Activated gamma-delta T cell treated with Interleukin-2 at 50 U/mL for 16 hours (primary cell): ENCODE results near the gene OR4D9.

Experiments
- DNase-seq: peaks from one replicate; pipeline ENCODE4 v3.0.0-alpha.2; 2020

Gene OR4D9

GRCh38 chr11:59550842-59551658 is 39.7 kb downstream of the OR4D9 start:
- DNase-seq = peak; percentile 65

DNA sequence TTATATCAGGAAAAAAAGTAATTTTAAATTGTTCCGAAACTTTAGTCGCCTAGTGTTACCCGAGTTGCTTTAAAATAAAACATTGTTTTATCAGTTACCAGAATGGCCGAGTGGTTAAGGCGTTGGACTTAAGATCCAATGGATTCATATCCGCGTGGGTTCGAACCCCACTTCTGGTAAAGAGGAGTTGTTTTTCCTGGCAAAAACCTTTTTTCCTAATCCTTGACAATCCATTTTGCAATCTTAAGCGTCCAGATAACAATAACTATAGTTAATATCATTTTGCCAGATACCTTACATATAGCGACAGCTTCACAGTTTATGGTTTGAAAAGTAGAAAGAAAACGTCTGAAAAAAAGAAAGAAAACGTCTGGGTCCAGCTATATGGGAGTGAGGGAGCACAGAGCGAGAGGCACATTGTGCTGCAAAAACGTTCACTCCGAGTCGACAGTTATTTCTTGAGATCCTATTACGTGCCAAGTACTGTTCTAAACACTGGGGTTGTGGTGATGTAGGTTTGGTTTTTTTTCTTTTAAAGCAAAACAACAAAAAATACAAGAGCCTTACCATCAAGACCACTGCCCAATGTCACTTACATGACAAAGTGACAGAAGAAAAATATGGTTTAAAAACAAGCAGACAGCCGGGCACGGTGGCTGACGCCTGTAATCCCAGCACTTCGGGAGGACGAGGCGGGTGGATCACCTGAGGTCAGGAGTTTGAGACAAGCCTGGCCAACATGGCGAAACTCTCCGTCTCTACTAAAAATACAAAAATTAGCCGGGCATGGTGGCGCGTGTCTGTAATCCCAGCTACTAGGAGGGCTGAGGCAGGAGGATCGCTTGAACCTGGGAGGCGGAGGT is 40.6 kb downstream of the OR4D9 start:
- DNase-seq = no peak

DNA sequence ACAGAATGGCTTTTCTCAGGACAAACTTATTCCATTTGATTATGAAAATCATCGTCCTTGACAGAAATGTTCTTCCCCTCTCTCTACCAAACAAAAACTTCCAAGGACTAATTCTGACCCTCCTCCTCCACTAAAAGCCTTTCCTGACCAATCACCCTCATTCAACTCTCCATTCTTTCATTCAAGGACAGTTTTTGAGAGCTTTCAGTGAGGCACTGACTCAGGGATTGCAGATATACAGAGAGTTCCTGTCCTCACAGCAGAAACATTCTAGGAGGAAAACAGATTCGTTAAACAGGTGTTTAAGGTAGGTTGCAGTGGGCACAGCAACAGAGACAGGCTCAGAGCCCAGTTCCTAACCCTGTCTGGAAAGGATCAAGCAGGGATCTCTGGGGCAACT is 41.5 kb downstream of the OR4D9 start:
- DNase-seq = no peak

DNA sequence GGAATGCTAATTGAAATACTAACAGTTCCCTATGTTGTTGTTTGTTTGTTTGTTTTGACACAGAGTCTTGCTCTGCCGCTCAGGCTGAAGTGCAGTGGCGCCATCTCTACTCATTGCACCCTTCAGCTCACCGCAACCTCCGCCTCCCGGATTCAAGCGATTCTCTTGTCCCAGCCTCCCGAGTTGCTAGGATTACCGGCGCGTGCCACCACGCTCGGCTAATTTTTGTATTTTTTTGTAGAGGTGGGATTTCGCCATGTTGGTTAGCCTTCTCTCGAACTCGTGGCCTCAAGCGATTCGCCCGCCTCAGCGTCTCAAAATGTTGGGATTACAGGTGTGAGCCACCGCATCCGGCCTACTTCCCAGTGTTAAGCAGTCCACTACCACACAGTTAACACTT is 42.0 kb downstream of the OR4D9 start:
- no peak for DNase-seq

- no peak for DNase-seq
These were observed 44.3 kb downstream of the OR4D9 start for GRCh38 chr11:59555601-59556114.

DNA sequence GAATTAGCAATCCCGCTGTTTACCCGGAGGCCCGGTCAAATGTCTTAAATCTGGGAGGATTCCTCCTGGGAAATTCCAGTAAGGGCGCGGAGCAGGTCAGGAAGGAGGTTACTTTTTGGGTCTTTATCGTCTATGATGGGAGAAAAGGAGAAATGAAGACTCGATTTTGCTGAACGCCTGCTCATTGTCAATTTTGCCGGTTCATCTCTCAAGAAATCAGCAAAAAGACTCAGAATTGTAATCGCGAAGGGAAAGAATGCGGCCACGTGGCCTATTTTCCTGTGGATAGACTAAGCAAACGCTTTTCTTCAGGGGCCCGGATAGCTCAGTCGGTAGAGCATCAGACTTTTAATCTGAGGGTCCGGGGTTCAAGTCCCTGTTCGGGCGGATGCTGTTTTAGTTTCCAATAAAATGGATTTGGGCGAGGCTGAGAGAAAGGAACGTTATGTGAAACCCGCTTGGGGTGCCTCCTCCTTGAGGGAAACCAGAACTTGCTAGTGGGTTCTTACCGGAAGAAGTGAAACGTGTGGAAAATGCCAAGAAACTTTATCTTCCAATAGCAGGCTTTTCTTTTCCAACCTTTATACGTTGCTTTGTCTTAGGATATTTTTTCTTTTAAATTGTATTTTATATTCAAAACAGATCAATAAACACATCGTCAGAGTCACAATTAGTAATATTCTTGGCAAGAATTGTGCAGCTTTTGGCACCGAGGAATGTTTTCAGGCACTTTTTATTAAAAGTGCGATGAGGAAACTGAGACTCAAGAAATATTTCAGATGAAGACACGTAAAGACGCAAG is 45.0 kb downstream of the OR4D9 start:
- DNase-seq = peak; percentile 26

- DNase-seq = no peak
These were observed 45.6 kb downstream of the OR4D9 start for GRCh38 chr11:59556917-59557348.

GRCh38 chr11:59558270-59558643 is 46.9 kb downstream of the OR4D9 start:
- DNase-seq = no peak

DNA sequence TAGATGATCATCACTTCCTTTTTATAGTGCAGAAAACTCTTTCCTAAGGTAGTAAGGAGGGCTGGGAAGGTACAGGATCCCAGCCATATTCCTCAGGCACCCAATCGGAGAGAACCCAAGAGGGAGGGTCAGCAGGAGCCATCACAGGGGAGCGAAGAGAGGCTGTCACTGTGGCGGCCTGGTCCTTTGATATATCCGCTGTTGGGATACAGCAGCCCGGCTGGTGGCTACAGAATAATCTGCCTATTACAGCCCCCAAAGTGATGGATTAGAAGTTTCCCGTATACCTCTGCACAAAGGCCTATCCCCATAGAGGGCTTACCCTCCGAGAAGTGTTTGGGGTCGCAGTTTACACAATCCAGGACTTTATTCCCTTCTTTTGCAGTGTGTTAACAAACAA is 48.5 kb downstream of the OR4D9 start:
- DNase-seq = no peak

- peak; percentile 66 for DNase-seq
These were observed 49.0 kb downstream of the OR4D9 start for GRCh38 chr11:59560290-59560701.

- DNase-seq = peak; percentile 74
These were observed 49.5 kb downstream of the OR4D9 start for GRCh38 chr11:59560702-59561473.

DNA sequence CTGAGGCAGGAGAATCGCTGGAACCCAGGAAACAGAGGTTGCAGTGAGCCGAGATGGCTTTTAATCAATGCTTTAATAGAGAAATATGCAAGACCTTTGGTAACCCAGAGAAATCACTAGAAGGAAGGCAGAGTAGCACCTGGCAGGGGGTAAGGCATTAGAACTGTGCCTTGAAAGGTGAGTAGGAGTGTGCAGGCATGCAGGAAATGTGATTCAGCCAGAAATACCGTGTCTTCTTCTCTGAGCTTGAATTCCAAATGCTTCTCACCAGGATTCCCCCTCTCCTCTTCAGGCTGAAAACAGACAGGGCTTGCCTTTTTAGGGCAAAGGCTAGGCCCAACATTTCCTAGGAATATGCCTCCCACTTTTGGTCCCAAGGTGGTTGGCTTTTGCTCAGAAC is 51.0 kb downstream of the OR4D9 start:
- DNase-seq = no peak
